ENCODE data around the gene CR2.

- TF ChIP-seq CTCF (conservative IDR thresholded peaks at IDR 0.05; ENCODE audit: low read depth, low read length) (peak; percentile 98), EZH2phosphoT487 (IDR thresholded peaks at IDR 0.05; ENCODE audit: borderline replicate concordance, low read length) (no peak), EZH2 (IDR thresholded peaks at IDR 0.05; ENCODE audit: low read length, unreplicated experiment) (no peak)
These were observed 49.1 kb upstream of the CR2 start for GRCh38 chr1:207404849-207405525.
